HG03354 (cell line): Measurements from ENCODE around the gene CLSTN2.

ENCODE experiments used
- ATAC-seq: cut with Tn5 transposase; IDR thresholded peaks from one replicate; pipeline ENCODE4 v1.9.1; 2021; ENCODE audit warnings: mild to moderate bottlenecking; ENCODE audit not compliant: unreplicated experiment, poor library complexity, severe bottlenecking

CLSTN2 gene

DNA sequence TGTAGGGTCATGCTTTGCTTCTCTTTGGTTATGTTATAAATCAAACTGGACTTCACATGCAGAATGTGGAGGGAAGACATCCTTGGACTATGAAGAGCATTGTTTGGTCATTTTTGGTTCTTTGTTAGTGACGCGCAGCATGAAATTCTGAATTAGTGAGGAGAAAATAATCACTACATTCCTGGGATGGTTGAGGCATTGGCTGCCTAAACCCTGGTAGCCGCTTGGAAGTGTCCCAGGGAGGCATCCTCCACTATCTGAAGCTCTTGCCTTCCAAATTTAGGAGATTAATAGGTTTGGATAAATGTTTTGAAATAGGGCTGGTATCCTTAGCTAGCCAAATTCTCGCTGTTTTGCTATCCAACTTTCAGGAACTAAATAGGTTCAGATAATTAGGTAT, 96.2 kb downstream of the CLSTN2 start:
- ATAC-seq: no peak

DNA sequence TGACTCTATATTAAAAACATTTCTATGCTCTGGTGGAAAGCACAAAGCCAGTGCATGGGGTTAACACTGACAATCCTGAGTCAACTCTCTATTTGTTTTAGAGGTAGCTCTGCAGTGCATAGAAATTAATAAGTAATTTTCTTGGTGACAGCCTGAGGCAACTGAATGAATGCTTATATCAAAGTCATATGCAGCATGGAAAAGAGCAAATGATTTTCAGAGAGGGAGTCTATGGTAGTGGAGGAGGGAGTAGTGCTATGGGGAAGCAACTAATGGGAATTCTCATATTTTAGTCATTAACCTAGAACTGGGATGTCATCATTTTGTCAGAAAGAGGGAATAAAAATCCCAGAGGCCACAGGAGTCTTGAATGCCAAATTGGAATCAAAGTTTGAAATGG, 99.1 kb downstream of the CLSTN2 start:
- no peak for ATAC-seq

DNA sequence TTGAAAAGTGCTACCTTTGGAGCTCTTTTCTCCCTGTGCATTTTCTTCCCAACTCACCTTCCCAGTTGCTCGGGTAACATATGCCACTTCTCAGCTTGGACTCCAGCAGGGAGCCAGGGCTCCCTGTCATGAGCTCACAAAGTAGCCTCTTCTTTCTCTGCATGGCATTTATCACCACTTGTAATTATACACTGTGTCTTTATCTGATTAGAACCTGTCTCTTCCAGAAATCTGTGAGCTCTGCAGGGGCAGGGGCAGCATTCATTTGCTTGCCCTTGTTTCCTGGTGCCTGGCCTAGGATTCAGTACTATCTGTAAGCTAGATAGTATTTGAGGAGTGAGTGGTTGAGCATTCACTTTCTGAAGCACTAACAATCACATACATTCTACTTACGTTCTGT, 100.9 kb downstream of the CLSTN2 start:
- ATAC-seq: no peak

DNA sequence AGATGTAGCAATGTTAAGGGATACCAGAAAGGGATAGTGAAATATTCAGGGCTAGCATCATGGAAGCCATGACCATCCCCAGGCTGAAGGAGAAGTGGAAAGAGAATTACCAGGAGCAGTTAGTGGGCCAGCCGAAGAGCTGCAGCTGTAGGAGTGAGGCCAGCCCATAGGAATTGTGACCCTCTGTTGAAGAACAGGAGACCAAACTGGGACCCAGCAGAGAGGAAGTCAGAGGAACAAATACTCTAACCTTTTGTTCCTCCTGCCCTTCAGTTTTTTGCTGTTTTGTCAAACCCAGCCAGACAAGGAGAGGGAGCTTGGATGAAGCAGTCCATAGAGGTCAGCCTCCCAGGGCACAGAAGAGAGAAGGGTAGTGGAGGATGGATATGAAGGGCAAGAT, 115.4 kb downstream of the CLSTN2 start:
- no peak for ATAC-seq

DNA sequence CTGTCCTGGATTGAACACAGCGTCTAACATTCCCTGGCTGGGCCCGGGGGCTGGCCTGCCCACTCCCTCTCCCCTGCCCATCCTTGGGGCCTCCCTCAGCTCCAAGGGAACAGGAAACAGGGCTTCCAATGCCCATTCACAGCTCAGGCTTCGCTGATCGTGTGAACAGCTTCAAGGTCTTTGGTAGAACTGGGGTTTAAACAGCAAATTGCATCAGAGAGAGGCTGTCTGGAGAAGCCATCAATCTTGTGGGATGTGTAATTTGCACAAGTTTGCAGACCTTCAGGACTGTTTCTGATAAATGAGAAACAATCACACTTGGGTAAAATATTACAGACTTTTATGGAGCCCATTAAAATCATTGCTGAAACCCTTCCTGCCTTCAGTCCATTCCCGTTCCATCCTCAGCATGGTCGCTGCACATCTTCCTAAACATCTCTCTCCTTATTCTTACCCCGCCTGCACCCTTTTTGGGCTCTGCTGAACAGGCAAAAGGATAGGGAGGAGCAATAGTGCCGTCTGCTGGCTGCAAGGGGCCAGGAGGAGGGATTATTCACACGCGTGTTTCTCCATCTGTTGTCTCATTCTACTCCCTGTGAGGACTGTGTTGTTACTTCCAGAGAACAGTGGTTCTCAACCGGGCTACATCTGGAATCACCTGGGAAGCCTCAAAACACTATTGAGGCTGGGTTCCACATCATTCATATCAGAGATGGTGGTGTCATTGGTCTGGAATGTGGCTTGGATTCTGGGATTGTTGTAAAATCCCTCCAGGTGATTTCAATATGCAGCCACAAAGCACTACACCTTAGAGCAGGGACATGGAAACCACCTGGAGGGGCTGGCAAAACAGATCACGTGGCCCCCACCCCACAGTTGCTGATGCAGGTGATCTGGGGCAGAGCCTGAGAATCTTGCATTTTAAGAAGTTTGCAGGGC, 116.3 kb downstream of the CLSTN2 start:
- ATAC-seq: no peak

DNA sequence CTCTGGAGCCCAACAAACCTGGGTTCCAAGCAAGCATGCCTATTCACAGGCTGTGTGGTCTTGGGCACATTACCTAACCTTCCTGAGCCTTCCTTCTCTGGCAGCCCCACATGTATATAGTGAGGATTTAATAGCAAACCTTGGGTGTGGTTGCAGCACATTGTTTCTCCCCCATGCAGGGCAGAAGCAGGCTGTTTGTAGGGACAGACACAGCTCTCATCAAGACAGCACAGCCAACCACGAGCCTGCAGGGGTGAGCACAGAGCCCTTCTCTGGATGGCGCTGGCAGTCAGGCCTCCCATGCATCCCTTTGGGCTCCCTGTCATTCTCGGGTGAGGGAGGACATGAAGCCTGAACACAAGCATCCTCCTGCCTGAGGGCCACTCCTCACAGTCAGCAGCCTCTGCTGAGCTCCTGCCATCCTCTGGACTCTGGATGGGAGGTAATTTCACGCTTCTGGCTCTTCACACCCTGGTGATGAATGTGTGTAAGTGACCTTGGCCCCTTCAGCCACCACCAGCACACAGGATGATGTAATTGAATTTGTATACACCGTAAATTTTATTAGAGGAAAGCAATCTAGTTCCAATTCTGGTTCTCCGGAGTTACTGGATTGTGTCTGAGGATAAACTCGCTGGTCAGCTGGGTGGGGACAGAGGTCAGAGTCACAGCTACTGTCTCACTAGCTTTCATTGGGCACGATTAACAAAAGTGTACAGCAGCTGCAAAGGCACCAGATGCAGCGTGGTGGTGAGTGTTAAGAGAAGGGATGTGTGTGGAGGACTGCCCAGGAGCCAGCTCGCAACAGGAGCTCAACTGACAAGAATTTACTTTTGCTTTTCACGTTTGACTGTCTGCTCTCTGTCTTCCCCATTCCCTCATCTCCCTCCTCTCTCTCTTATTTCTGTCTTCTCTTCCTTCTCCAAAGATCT, 118.1 kb downstream of the CLSTN2 start:
- no peak for ATAC-seq

DNA sequence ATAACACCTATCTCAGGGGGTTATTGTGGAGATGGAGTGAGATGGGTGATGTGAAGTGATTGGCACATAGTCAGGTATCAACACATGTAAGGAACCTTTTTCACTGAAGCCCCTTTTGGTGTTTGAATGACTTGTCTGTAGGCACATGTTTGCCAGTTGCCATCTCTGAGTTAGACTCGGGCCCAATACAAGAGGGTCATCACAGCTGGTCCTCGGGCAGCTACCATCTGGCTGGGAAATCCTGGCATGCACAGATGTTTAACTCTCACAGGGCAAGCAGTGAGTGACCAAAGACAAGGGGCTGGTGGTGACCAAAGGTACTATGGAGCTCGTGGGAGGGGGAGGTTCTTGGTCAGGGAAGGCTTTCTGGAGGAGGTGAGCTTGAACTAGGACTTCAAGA, 118.8 kb downstream of the CLSTN2 start:
- no peak for ATAC-seq

DNA sequence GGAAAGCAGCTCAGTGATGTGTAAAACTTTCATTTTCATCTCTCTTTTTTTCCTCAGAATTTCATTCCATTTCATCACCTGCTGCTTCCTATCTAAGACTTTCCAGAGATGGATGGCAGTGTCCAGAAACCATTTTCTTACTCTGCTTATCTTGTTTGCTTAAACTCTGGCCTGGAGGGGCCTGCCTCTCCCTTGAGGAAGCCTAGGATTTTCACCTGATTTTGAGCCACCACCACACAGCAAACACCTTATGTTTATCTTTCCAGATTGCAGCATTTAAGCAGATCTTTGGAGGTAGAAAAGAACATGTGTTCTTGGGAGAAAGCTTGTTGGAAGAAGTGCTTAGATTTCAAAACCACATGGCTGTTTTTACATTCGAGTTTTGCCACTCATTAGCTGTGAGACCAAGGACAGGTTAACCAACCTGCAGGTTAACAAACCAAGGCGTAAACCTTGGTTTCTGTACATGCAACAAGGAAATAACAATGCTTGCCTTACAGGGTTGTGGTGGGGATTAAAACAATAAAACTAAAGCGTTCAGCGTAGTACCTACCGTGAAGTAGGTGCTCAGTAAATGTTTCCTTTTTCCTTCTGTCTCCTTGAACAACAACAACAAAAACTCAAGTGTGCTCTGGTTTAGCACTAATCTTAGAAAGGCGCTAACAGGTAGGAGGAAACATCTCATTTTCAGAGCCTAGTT, 120.3 kb downstream of the CLSTN2 start:
- no peak for ATAC-seq

DNA sequence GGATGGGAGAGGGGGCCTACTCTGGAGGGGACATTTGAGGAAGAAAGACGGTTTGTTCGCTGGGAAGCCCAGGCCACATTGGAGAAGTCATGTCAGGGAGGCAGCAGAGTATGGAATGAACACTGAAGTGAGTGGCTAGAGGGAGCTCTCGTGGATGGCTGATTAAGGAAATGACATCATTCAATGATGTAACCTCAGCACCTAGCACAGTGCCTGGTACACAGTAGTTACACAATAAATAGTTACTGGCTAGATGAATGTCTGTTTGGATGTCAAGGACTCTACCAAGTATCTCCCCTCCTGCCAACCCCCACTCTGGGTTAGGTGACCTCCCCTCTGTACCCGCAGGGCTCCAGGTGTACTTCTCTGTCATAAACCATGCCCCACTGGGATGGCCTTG, 121.1 kb downstream of the CLSTN2 start:
- ATAC-seq: no peak

DNA sequence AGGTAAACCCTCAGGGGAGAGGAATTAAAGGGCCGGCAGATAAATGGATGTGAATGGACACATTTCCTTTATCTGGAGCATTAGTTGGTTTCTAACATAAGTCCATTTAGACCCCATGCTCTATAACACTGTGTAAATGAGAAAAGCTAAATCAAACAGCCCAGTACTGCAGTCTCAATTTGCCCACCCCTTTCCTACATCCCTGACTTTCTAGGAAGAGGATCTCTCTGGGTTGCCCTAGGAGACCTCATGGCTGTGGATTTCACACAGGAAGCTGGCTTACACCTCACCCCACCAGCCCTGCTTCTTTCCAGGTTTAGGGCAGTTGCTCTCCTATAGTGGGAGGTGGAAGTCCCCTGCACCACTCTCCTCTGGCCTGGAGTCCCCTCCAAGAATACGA, 126.2 kb downstream of the CLSTN2 start:
- ATAC-seq: no peak

DNA sequence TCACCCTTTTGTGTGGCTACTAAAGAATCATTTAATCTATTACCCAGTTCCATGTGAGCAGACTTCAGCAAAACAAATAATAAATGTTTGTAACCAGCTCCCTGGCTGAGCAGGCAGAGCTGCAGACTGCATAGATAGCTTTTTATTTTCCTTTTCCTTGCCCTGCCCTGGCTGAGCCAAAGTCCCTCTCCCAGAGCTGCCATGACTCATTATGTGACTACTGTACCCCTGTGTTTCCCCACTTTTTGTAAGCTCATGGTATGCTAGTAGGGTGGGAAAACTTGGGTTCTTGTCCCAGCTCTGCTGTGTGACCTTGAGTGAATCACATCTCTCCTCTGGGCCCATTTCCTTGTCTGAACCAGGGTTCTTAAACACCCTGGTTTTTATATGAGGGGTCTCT, 127.5 kb downstream of the CLSTN2 start:
- ATAC-seq: no peak

DNA sequence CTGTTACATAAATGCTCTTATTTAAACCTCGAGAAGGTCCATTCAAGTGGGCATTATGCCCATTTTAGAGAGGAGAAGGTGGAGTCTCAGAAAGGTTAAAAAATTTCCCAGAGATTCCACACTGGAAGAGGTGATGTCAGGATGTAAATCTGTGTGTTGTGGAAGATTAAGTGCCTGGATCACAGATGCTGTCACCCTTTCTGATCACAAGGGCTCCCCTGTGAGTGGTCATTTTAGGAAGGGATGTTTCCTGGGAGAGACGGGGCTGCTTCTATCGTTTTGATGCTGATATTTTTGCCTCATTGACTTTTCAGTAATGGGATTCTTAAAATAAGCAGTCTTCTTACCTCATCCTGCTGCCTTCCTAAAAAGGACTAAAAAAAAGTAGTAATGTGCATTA, 132.5 kb downstream of the CLSTN2 start:
- no peak for ATAC-seq

DNA sequence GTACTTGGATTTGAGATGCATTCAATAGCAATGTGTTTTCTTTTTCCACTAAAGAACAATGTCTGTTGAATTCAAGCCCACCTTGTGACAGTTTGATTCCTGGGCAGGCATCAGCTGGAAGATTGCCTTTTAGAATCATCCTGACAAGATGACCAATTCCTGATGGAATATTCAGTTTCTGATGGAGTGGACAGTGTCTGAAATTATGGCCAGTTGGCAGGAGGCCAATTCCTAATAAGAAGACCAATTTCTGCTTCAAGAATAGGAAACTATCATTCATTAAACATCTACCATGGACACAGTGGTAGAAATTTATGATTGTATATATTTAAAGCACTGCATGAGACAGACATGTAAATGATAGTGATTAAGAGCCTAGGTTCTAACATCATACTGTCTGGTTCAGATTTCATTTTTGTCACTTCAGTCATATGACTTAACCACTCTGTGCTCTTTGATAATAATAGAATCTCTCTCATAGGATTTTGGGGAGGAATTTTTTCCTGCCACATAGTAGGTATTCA, 133.6 kb downstream of the CLSTN2 start:
- no peak for ATAC-seq

DNA sequence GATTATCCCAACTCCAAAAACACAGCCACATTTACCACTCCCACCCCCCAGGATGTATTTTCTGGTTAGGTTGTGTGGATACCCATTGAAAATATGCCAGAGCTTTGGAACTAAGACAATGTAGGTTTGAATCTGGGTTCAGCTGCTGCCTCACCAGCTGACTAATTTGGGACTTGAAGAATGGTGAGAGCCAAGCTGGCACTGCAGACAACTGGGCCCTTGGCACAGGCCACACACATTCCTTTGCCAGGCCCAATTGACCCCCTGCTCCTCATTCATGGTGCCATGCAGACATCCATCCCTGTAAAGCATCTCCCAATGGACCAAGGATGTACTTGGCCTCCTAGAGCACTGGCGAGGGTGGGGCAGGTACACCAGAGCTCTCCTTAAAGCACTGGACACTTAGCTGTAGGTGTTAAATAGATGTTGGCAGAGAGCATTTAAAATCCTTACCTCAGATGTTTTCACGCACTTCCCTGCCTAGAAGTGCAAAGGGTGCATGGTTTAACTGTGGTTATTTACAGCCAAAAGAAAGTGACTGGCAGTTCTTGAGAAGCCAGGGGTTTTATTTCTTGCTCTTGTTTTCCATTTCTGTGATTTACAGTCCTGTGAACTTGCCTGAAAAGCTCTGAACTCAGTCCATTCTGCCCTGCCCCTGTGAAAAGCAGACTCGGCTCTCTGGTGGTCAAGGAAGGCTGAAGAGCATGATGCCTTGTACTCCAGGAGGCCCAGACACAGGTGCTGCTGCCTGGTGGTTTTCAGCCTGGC, 138.5 kb downstream of the CLSTN2 start:
- no peak for ATAC-seq

DNA sequence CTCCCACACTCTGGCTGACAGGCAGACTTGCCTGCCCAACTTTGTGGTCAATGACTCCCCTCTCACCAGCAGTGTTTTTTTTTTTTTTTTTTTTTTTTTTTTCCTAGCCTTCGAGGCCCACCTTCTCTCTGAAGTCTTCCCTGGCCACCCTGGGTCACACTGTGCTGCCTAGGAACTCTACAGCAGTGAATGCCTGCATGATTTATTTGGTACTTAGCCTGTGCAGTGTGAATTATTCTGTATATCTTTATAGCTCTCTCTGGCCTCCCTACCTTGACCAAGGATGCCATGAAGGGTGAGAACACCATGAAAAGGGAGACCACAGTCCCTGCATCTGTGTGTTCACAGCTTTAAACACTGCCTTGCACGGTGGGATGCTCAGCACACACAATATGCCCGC, 141.6 kb downstream of the CLSTN2 start:
- ATAC-seq: no peak

DNA sequence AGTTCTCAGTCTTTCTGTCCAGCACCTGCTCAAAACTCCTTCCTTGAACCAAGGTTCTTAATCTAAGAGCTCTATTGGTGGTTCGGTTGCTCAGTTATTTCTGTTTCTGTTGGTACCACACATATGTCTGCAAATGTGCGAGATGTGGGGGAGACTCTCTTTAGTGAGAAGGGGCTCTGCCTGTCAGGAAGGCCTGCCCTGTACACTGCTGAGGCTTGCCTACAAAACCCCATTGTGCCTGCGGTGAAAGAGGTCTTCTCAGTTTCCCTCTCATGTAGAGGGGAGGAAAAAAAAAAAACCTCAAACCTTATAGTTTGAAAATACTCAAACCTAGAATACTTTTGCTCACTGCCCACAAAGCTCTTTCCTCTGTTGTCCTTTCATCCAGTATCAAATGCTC, 142.4 kb downstream of the CLSTN2 start:
- ATAC-seq: no peak

DNA sequence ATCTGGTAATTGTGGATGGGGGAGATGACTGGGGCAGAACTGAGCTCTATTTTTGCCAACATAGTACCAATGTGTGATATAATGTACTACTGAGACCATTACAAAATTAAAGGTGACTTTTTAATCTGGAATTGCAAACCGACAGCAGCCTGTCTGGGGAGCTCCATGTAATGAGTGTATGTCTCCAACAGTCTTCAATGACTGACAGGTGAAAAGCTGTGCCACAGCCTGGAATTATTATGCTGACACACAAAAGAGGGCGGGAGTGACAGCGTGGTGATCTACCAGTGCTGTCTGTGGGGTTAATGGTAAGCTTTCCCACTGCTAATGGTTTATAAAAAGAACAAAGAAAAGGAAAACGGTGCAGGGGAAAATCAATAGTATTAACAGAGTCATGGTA, 143.4 kb downstream of the CLSTN2 start:
- ATAC-seq: no peak

DNA sequence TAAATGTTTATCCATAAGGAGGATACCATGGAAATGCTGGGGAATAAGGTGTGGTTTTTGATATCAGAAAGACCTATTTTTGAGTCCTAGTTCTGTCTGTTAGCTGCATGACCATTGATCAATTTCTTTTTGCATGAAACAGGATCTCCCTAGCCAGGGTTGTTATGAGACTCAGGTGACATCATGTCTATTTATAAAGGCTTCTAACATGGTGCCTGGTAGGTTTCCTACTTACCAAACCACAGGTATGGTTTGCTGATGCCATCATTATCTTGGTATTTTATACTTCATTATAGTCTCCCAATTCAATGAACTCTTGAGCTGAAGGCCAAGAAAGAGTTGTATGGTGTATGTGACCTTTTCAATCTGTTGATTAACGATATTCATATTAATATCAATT, 144.0 kb downstream of the CLSTN2 start:
- ATAC-seq: no peak

DNA sequence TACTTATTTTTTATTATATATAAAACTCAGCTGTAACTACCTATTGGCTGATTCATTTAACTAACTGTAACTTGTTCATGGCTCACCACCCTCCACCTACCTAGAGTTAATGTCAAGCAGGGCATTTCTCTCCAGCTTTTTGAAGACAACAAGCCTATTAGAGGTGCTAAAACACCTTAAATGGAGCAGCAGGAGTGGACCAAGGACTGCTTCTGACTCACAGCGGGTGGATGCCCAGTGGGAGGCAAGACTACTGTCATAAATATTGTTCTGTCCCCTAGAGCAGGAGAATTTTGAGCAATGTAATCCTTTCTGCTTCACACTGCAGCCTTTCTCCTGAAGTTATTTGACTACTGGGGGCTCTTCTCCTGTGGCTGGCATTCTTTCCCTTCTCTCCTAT, 146.9 kb downstream of the CLSTN2 start:
- no peak for ATAC-seq
